ENCODE measurements around the gene TMPRSS9. TPM values are rescaled to one million over a fixed set of nuclear protein-coding genes. Genes with fewer than 3 reads are reported as not detected.

TMPRSS9 gene
- total and polyA plus RNA-seq, 2 of the 13 experiments (the other 11 are each of a cell fraction or from before 2014, with no cell fraction given): 2.5 to 5.2 TPM

DNA sequence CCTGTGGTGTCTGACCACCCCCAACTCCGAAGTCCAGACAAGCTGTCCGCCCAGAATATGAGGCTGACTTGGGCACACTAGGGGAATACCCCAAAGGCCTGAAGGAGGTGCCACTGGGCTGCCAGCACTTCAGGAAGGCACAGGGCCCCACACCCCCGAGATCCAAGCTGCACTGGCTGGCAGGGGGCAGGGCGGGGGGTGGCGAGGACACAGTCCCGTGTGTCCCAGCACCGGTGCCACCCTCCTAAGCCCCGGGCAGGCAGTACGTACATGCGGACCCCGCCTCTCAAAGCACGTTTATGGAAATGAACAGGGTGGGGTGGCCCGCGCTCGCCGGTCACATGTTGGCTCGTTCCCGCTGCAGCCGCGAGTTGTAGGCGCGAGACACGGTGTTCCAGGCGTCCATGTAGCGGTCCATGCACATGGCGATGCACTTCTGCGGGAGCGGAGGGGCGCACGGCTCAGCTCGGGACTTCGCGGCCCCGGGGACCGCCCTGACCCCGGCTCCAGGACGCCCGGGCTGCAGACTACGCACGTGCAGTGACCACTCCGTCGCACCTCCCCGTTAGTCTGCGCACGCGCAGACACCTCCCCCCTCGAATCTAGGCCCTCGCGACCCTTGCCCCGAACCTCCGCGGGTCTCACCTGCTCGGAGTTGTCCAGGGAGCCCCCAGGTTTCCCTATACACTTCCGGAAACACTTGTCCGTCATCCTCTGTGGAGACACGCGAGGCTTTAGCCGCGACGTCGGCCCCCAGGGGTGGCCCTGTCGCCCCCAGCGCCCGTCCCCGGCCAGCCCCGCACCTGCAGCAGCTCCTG is 66.8 kb downstream of the TMPRSS9 start (continued):
- TF ChIP-seq GATAD2A (CRISPR knock-in tag; IDR thresholded peaks at IDR 0.05) (0 out of 2 replicates have a peak, but pooled peaks have one; percentile 2), FOXC1 (CRISPR knock-in tag; IDR thresholded peaks at IDR 0.05; ENCODE audit: borderline replicate concordance) (peak; percentile 75; the same call in 1 of the 2 replicates), SOX5 (CRISPR knock-in tag; IDR thresholded peaks at IDR 0.05; ENCODE audit: borderline replicate concordance) (no peak), PRMT3 (CRISPR knock-in tag; IDR thresholded peaks at IDR 0.05; ENCODE audit: borderline replicate concordance, low read depth) (no peak), ETV5 (CRISPR knock-in tag; IDR thresholded peaks at IDR 0.05; ENCODE audit: borderline replicate concordance) (no peak), ZNF230 (CRISPR knock-in tag; IDR thresholded peaks at IDR 0.05) (no peak), MAZ (IDR thresholded peaks at IDR 0.05; ENCODE audit: borderline replicate concordance, low read depth, low read length) (no peak; the same call in 1 of the 2 replicates), MAZ (CRISPR knock-in tag; IDR thresholded peaks at IDR 0.05; ENCODE audit: low read depth) (peak; percentile 23; the same call in 1 of the 2 replicates), ZNF841 (CRISPR knock-in tag; IDR thresholded peaks at IDR 0.05; ENCODE audit: borderline replicate concordance) (no peak), SP140L (CRISPR knock-in tag; IDR thresholded peaks at IDR 0.05; ENCODE audit: borderline replicate concordance) (no peak), REPIN1 (CRISPR knock-in tag; IDR thresholded peaks at IDR 0.05; ENCODE audit: borderline replicate concordance, low read depth) (no peak), ZIK1 (CRISPR knock-in tag; IDR thresholded peaks at IDR 0.05; ENCODE audit: borderline replicate concordance, low read depth) (0 out of 2 replicates have a peak, but pooled peaks have one; percentile 18), RBM22 (optimal IDR thresholded peaks at IDR 0.05; ENCODE audit: low read length) (peak; percentile 4), ONECUT2 (CRISPR knock-in tag; IDR thresholded peaks at IDR 0.05) (no peak), NFKBIZ (CRISPR knock-in tag; IDR thresholded peaks at IDR 0.05) (0 out of 2 replicates have a peak, but pooled peaks have one; percentile 22), TEAD3 (CRISPR knock-in tag; optimal IDR thresholded peaks at IDR 0.05; ENCODE audit: borderline replicate concordance) (no peak), NBN (conservative IDR thresholded peaks at IDR 0.05) (no peak), ZNF441 (CRISPR knock-in tag; IDR thresholded peaks at IDR 0.05; ENCODE audit: borderline replicate concordance) (0 out of 2 replicates have a peak, but pooled peaks have one; percentile 46), ARNT2 (CRISPR knock-in tag; IDR thresholded peaks at IDR 0.05; ENCODE audit: low read depth) (no peak; the same call in 1 of the 2 replicates), PAF1 (CRISPR knock-in tag; IDR thresholded peaks at IDR 0.05) (no peak), MEIS2 (CRISPR knock-in tag; IDR thresholded peaks at IDR 0.05) (0 out of 2 replicates have a peak, but pooled peaks have one; percentile 9)
- TF ChIP-seq, protein P1, sequence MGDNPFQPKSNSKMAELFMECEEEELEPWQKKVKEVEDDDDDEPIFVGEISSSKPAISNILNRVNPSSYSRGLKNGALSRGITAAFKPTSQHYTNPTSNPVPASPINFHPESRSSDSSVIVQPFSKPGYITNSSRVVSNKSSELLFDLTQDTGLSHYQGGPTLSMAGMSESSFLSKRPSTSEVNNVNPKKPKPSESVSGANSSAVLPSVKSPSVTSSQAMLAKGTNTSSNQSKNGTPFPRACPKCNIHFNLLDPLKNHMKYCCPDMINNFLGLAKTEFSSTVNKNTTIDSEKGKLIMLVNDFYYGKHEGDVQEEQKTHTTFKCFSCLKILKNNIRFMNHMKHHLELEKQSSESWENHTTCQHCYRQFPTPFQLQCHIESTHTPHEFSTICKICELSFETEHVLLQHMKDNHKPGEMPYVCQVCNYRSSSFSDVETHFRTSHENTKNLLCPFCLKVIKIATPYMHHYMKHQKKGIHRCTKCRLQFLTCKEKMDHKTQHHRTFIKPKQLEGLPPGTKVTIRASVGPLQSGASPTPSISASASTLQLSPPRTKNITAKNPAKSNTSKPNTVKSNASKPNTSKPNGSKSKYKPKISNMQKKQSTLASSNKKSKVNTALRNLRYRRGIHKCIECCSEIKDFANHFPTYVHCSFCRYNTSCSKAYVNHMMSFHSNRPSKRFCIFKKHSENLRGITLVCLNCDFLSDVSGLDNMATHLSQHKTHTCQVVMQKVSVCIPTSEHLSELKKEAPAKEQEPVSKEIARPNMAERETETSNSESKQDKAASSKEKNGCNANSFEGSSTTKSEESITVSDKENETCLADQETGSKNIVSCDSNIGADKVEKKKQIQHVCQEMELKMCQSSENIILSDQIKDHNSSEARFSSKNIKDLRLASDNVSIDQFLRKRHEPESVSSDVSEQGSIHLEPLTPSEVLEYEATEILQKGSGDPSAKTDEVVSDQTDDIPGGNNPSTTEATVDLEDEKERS (CRISPR knock-in tag; IDR thresholded peaks at IDR 0.05): no peak
- TF ChIP-seq, protein P2, sequence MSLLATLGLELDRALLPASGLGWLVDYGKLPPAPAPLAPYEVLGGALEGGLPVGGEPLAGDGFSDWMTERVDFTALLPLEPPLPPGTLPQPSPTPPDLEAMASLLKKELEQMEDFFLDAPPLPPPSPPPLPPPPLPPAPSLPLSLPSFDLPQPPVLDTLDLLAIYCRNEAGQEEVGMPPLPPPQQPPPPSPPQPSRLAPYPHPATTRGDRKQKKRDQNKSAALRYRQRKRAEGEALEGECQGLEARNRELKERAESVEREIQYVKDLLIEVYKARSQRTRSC (CRISPR knock-in tag; IDR thresholded peaks at IDR 0.05; ENCODE audit: low read depth): peak; percentile 52; the same call in 1 of the 2 replicates
- TF ChIP-seq, protein P3, sequence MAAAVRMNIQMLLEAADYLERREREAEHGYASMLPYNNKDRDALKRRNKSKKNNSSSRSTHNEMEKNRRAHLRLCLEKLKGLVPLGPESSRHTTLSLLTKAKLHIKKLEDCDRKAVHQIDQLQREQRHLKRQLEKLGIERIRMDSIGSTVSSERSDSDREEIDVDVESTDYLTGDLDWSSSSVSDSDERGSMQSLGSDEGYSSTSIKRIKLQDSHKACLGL (CRISPR knock-in tag; IDR thresholded peaks at IDR 0.05): peak; percentile 81; the same call in 1 of the 2 replicates
- TF ChIP-seq, protein P4, sequence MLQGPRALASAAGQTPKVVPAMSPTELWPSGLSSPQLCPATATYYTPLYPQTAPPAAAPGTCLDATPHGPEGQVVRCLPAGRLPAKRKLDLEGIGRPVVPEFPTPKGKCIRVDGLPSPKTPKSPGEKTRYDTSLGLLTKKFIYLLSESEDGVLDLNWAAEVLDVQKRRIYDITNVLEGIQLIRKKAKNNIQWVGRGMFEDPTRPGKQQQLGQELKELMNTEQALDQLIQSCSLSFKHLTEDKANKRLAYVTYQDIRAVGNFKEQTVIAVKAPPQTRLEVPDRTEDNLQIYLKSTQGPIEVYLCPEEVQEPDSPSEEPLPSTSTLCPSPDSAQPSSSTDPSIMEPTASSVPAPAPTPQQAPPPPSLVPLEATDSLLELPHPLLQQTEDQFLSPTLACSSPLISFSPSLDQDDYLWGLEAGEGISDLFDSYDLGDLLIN (CRISPR knock-in tag; IDR thresholded peaks at IDR 0.05; ENCODE audit: borderline replicate concordance): no peak; the same call in 1 of the 2 replicates
